ENCODE results near the gene AAMP.

AAMP gene

DNA sequence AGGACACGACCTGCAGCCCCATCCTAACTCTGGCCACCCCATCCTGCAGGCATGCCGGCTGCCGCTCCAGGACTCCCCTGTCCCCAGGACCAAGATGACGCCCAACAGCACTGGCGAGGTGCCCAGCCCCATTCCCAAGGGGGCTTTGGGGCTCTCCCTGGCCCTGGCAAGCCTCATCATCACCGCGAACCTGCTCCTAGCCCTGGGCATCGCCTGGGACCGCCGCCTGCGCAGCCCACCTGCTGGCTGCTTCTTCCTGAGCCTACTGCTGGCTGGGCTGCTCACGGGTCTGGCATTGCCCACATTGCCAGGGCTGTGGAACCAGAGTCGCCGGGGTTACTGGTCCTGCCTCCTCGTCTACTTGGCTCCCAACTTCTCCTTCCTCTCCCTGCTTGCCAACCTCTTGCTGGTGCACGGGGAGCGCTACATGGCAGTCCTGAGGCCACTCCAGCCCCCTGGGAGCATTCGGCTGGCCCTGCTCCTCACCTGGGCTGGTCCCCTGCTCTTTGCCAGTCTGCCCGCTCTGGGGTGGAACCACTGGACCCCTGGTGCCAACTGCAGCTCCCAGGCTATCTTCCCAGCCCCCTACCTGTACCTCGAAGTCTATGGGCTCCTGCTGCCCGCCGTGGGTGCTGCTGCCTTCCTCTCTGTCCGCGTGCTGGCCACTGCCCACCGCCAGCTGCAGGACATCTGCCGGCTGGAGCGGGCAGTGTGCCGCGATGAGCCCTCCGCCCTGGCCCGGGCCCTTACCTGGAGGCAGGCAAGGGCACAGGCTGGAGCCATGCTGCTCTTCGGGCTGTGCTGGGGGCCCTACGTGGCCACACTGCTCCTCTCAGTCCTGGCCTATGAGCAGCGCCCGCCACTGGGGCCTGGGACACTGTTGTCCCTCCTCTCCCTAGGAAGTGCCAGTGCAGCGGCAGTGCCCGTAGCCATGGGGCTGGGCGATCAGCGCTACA is 7.0 kb downstream of the AAMP start:
- Histone ChIP-seq H3K4me3 (ENCODE audit: low read depth in 1 of 2, low read length in 2 of 2) (no peak overlapping the region), H3K27me3 (ENCODE audit: low read depth, low read length) (no peaks in the 10 kb centered on the region), H3K27ac (ENCODE audit: low read length) (no peak overlapping the region), H3K9me3 (ENCODE audit: control insufficient read depth in 1 of 2, low read length in 2 of 2) (no peaks in the 10 kb centered on the region), H3K4me1 (ENCODE audit: control insufficient read depth in 1 of 2, insufficient read depth in 2 of 2, low read length in 2 of 2) (peaks cover 44 to 69% of the 10 kb centered on the region in 2 donors), H3K36me3 (ENCODE audit: control insufficient read depth in 1 of 2, insufficient read depth in 2 of 2, low read length in 2 of 2) (peaks cover 37 to 40% of the 10 kb centered on the region in 2 donors)

GRCh38 chr2:218262237-218262600 is 7.7 kb downstream of the AAMP start:
- no peaks in the 10 kb centered on the region for H3K9me3 ChIP-seq (ENCODE audit: control insufficient read depth in 1 of 2, low read length in 2 of 2)
- H3K4me1 ChIP-seq (ENCODE audit: control insufficient read depth in 1 of 2, insufficient read depth in 2 of 2, low read length in 2 of 2), result peaks cover 44 to 65% of the 10 kb centered on the region in 2 donors
- no peak overlapping the region for H3K4me3 ChIP-seq (ENCODE audit: low read depth in 1 of 2, low read length in 2 of 2)

GRCh38 chr2:218261423-218262236 is 8.3 kb downstream of the AAMP start:
- Histone ChIP-seq H3K36me3 (ENCODE audit: control insufficient read depth in 1 of 2, insufficient read depth in 2 of 2, low read length in 2 of 2) (peaks cover 26 to 30% of the 10 kb centered on the region in 2 donors), H3K9me3 (ENCODE audit: control insufficient read depth in 1 of 2, low read length in 2 of 2) (no peaks in the 10 kb centered on the region), H3K4me3 (ENCODE audit: low read depth in 1 of 2, low read length in 2 of 2) (peak overlapping the region; percentile 37), H3K27me3 (ENCODE audit: low read depth, low read length) (no peaks in the 10 kb centered on the region), H3K4me1 (ENCODE audit: control insufficient read depth in 1 of 2, insufficient read depth in 2 of 2, low read length in 2 of 2) (peaks cover 44 to 65% of the 10 kb centered on the region in 2 donors), H3K27ac (ENCODE audit: low read length) (peak overlapping the region; percentile 30)

More at GRCh38 chr2:218262237-218262600, 7.7 kb downstream of the AAMP start:
- H3K27me3 ChIP-seq (ENCODE audit: low read depth, low read length), result no peaks in the 10 kb centered on the region
- peaks cover 32 to 36% of the 10 kb centered on the region in 2 donors for H3K36me3 ChIP-seq (ENCODE audit: control insufficient read depth in 1 of 2, insufficient read depth in 2 of 2, low read length in 2 of 2)
- peak overlapping the region; percentile 30 for H3K27ac ChIP-seq (ENCODE audit: low read length)

- Histone ChIP-seq H3K36me3 (ENCODE audit: control insufficient read depth in 1 of 2, insufficient read depth in 2 of 2, low read length in 2 of 2) (peaks cover 19 to 27% of the 10 kb centered on the region in 2 donors), H3K4me1 (ENCODE audit: control insufficient read depth in 1 of 2, insufficient read depth in 2 of 2, low read length in 2 of 2) (peaks cover 44 to 65% of the 10 kb centered on the region in 2 donors), H3K27ac (ENCODE audit: low read length) (peak within 1 kb of the TSS; percentile 74), H3K4me3 (ENCODE audit: low read depth in 1 of 2, low read length in 2 of 2) (peak within 1 kb of the TSS; percentile 37 to 38), H3K27me3 (ENCODE audit: low read depth, low read length) (no peaks in the 10 kb centered on the region), H3K9me3 (ENCODE audit: control insufficient read depth in 1 of 2, low read length in 2 of 2) (no peaks in the 10 kb centered on the region)
These were observed 9.1 kb downstream of the AAMP start, which contains the start of gene GPBAR1 for GRCh38 chr2:218260742-218261422. Gene GPBAR1, plus strand, starts transcription at chr2:218261015. Its CDS starts 1,710 bp downstream, at chr2:218262725.

- Histone ChIP-seq H3K4me3 (ENCODE audit: low read depth in 1 of 2, low read length in 2 of 2) (peak overlapping the region in 1 of 2 donors; percentile 38), H3K27me3 (ENCODE audit: low read depth, low read length) (no peaks in the 10 kb centered on the region), H3K9me3 (ENCODE audit: control insufficient read depth in 1 of 2, low read length in 2 of 2) (no peaks in the 10 kb centered on the region), H3K4me1 (ENCODE audit: control insufficient read depth in 1 of 2, insufficient read depth in 2 of 2, low read length in 2 of 2) (peaks cover 44 to 65% of the 10 kb centered on the region in 2 donors), H3K27ac (ENCODE audit: low read length) (peak overlapping the region; percentile 74), H3K36me3 (ENCODE audit: control insufficient read depth in 1 of 2, insufficient read depth in 2 of 2, low read length in 2 of 2) (peaks cover 14 to 27% of the 10 kb centered on the region in 2 donors)
These were observed 9.8 kb downstream of the AAMP start for GRCh38 chr2:218260166-218260565.

DNA sequence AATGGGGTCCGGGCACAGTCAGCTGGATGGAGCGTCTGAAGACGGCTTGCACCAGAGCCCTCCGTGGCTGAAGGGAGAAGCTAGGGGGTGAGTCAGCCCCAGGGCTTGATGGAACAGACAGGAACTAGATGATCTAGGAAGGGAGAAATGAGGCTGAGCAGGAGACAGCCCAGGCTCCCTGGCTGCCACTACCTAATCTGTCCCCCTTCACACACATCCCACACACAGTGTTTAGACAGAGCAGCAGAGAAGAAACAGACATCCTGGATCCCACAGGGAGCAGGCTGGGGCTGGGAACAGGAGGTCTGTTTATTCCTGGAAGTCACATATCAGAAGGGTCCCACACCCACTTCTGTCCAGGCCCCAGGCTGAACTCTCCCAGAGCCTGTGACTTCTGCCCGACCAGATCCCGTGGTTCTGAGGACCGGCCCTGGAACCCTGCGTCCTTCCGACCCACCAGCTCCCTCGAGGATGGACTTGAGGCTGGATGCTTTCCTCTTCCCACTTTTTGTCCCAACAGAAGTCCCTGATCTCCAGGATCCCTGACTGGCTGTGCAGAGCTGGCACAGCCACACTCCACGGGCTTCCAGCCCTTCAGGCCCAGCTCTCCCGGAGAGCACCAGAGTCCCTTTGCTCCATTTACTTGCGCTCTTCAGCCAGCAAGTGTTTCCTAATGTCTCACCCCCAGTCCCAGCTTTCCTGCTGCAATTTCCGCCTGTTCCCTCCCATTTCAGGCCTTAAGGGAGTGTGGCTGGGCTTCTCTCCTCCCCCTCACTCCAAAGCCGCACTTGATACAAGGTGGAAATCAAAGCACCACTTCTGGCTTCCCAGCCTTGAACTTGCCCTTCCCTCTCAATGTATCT is 10.6 kb downstream of the AAMP start:
- peaks cover 41 to 61% of the 10 kb centered on the region in 2 donors for H3K4me1 ChIP-seq (ENCODE audit: control insufficient read depth in 1 of 2, insufficient read depth in 2 of 2, low read length in 2 of 2)
- peak overlapping the region in 1 of 2 donors; percentile 38 for H3K4me3 ChIP-seq (ENCODE audit: low read depth in 1 of 2, low read length in 2 of 2)

DNA sequence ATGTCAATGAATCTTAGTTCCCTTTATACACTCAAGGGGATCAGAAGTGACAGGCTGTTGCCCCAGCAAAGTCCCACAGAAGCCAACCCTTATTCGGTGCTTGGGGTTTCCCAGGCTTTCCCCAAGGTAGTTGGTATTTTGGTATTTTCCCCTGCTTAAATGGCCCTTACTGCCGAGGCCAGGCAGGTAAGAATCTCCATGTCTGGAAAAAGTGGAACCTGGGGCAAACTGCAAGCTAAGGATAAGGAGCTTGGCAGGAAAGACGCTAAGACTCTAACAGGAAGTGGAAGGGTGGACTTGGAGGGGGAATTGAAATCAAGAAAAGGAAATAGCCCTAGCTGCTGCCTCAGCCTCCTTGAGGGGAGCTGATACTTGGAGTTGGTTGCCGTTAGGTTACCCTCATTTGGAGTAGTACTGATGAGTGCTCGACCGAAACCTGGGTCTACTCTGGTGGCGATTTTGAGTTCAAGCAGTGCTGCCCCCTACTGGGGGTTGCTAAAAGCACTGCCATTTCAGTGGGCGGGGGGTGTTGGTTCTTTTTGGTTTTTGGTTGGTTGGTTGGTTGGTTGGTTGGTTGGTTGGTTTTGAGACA is 12.5 kb downstream of the AAMP start:
- no peaks in the 10 kb centered on the region for H3K9me3 ChIP-seq (ENCODE audit: control insufficient read depth in 1 of 2, low read length in 2 of 2)
- peaks cover 32 to 45% of the 10 kb centered on the region in 2 donors for H3K4me1 ChIP-seq (ENCODE audit: control insufficient read depth in 1 of 2, insufficient read depth in 2 of 2, low read length in 2 of 2)
- H3K4me3 ChIP-seq (ENCODE audit: low read depth in 1 of 2, low read length in 2 of 2), result no peak overlapping the region
- H3K36me3 ChIP-seq (ENCODE audit: control insufficient read depth in 1 of 2, insufficient read depth in 2 of 2, low read length in 2 of 2), result peaks cover 30 to 38% of the 10 kb centered on the region in 2 donors
- peak overlapping the region; percentile 17 for H3K27ac ChIP-seq (ENCODE audit: low read length)
- H3K27me3 ChIP-seq (ENCODE audit: low read depth, low read length), result no peaks in the 10 kb centered on the region

More for the DNA sequence above, 10.6 kb downstream of the AAMP start:
- peak overlapping the region; percentile 74 for H3K27ac ChIP-seq (ENCODE audit: low read length)
- H3K27me3 ChIP-seq (ENCODE audit: low read depth, low read length), result no peaks in the 10 kb centered on the region
- H3K36me3 ChIP-seq (ENCODE audit: control insufficient read depth in 1 of 2, insufficient read depth in 2 of 2, low read length in 2 of 2), result peaks cover 14 to 27% of the 10 kb centered on the region in 2 donors
- H3K9me3 ChIP-seq (ENCODE audit: control insufficient read depth in 1 of 2, low read length in 2 of 2), result no peaks in the 10 kb centered on the region

DNA sequence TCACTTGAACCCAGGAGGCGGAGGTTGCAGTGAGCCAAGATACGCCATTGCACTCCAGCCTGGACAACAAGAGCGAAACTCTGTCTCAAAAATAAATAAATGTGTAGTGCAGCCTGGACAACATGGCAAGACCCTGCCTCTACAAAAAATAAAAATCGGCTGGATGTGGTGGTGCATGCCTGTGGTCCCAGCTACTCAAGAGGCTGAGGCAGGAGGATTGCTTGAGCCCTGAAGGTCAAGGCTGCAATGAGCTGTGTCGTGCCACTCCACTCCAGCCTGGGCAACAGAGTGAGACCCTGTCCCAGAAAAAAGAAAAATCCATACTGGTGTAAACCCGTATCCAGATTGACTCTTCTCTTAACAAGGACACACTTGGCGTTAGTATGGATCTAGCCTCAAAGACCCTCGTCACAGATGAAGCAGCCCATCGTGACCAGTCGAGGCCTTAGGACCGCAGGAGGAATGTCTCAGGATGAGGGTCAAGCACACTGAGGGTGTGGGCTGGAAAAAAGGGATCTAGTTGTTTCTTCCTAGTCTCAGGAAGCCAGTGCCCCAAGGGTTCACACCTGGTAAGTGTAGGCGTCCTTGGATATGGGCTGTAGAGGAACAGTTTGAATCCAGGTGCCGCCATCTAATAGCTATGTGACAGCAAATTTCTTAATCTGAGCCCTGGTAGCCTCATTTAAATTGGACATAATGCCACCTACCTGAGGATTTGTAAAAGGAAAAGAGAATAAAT is 13.2 kb downstream of the AAMP start:
- Histone ChIP-seq H3K4me3 (ENCODE audit: low read depth in 1 of 2, low read length in 2 of 2) (no peak overlapping the region), H3K36me3 (ENCODE audit: control insufficient read depth in 1 of 2, insufficient read depth in 2 of 2, low read length in 2 of 2) (peaks cover 37 to 45% of the 10 kb centered on the region in 2 donors), H3K27me3 (ENCODE audit: low read depth, low read length) (no peaks in the 10 kb centered on the region), H3K27ac (ENCODE audit: low read length) (no peak overlapping the region), H3K9me3 (ENCODE audit: control insufficient read depth in 1 of 2, low read length in 2 of 2) (no peaks in the 10 kb centered on the region), H3K4me1 (ENCODE audit: control insufficient read depth in 1 of 2, insufficient read depth in 2 of 2, low read length in 2 of 2) (peaks cover 29 to 38% of the 10 kb centered on the region in 2 donors)

DNA sequence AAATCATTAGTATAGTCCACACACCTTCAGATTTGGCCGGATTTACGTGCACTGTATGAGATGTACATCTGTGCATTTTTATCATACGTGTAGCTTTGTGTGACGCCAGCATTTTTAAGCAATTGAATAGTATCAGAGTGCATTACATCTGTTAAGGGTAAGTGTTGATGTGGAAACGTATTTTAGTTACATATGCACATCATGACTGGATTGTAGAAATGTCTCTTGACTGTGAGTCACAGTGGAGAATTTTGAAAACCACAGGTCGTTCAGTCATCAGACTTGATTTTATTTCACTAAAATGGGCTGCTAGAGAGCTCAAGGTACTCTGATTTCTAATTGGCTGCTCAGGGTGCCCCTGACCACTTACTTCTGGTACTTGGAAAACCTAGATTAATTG is 14.5 kb downstream of the AAMP start:
- no peak overlapping the region for H3K27ac ChIP-seq (ENCODE audit: low read length)
- peaks cover 44 to 58% of the 10 kb centered on the region in 2 donors for H3K36me3 ChIP-seq (ENCODE audit: control insufficient read depth in 1 of 2, insufficient read depth in 2 of 2, low read length in 2 of 2)
- H3K4me1 ChIP-seq (ENCODE audit: control insufficient read depth in 1 of 2, insufficient read depth in 2 of 2, low read length in 2 of 2), result peaks cover 17 to 24% of the 10 kb centered on the region in 2 donors

More for the DNA sequence above, 14.5 kb downstream of the AAMP start:
- no peaks in the 10 kb centered on the region for H3K27me3 ChIP-seq (ENCODE audit: low read depth, low read length)
- H3K4me3 ChIP-seq (ENCODE audit: low read depth in 1 of 2, low read length in 2 of 2), result no peak overlapping the region
- H3K9me3 ChIP-seq (ENCODE audit: control insufficient read depth in 1 of 2, low read length in 2 of 2), result no peaks in the 10 kb centered on the region

Data from muscle layer of duodenum (tissue), 2 donors.